HG02571 (cell line): Measurements from ENCODE around the gene AQP9.
"Not testable (repeated sequence)": the region's sequence is repeated elsewhere in the genome, so short reads cannot be mapped to it uniquely, and the experiment has no call there.

ENCODE experiments used
- ATAC-seq: cut with Tn5 transposase; IDR thresholded peaks from one replicate; pipeline ENCODE4 v1.9.1; 2021; ENCODE audit warnings: mild to moderate bottlenecking, moderate library complexity; ENCODE audit not compliant: unreplicated experiment

The AQP9 gene

DNA sequence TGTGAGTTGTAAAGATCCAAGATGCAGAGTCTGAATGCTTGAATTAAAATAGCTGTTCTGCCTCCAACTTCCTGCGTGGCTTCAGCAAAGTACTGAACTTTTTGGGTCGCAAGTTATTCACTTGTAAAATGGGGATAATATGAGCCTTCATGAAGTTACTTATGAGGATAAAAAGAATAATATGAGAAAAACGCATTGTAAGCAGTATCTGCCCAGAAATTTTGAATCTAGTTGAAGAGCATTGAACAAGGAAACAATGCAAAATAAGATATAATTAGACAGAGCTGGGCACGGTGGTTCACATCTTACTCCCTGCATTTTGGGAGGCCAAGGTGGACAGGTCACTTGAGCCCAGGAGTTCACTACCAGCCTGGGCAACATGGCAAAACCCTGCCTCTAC lies 37.8 kb downstream of the AQP9 start:
- ATAC-seq = no peak

DNA sequence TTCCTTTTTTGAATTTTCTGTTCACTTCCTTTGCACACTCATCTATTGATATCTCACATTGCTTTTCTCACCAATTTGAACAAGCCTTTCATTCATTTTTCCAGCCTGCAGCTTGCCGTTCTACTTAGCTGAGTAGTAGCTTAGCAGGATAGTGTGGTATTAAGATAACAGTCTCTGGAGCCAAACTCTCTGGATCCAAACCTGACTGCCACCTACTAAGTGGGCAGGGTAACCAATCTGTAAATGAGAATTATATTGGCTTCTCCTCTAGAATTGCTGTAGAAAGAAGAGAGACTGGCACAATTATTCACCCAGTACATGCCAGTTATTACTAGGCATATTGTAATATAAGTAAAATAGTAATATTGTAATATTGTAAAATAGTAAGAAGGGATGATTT lies 40.5 kb downstream of the AQP9 start:
- ATAC-seq = no peak

DNA sequence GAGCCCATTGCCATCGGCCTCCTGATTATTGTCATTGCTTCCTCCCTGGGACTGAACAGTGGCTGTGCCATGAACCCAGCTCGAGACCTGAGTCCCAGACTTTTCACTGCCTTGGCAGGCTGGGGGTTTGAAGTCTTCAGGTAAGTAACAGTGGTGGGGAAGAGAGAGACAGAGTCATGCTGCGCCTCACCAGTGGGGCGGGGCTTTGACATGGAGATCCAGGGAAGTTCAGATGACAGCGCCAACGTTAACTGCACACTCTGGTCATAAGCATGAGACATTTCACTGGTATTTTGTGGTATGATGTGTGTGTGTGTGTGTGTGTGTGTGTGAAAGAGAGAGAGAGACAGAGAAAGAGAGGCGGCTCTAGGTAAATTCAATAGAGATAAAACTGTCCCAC lies 41.0 kb downstream of the AQP9 start:
- ATAC-seq = no peak

DNA sequence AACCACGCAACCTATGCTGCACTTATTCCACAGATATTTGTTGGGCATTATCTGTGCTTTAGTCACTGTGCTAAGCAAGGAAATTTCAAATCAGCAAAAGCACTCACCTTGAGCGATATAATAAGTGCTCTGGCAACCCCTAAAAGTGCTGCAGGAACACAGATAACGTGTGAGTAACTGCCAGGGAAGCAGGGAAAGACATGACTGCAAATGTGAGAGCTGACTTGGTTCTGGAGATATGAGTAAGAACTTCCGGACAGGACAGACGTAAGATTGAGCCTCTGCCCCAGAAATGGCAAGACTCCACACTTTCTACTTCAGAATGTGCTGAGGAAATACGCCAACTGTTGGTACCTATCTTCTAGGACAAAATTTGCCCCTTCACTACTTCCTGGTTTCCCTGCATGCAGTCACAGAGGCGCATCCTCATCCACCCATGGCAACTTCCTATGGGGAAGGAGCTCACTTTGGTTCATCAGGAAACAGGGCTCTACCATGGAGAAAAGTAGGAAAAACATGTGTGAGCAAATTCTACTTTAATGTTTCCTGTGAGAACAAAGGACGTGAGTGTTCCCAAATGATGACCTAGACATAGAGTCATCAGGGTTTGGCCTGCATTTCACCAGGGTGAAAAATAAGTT lies 41.7 kb downstream of the AQP9 start:
- ATAC-seq = no peak

DNA sequence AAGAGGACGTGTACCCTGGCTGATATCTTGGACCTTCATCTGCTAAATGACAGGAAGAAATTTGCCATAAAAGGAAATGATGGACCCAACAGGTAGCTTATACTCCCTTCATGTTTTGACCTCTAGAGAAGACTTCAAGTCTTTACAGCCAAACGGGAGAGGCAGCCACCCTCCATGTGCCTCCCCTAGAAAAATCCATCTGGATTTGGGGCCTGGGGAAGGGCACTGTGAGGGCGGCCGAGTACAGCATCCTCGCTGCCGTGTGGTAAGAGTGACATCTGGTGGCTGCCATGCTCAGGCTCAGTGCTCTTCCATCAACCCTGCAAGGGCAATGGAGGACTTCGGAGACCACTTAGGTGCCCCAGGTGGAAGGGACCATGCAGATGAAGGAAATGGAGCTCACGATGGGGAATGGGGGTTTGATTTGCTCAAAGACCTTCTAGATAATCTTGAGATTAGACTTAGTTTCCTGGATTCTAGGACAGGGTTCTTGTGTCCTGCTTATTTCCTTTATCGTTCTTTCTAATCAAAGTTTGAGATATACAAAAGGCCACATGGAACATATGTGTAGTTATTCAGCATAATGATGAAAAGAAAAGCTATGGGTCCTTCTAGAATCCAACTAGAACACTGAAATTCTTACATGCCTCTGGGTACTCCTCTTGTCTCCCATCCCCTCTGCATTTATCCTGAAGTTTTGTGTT lies 44.4 kb downstream of the AQP9 start:
- ATAC-seq = no peak

DNA sequence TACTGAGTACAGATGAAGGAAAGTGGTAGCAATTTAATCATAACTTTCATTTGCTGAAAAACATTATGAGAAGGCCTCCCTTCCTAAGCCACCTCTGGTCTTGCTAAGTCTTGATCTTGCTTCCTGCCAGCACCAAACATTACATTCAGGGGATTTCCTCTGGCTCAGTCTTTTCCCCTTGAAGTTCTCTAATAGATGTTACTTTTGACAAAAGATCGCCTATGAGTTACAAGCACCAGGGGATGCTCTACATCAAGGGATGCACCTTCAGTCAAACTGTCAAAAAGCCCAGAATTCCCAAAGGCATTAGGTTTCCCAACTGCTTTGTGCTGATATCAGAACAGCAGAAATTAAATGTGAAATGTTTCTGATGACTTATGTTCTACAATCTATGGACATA lies 47.3 kb downstream of the AQP9 start:
- ATAC-seq = no peak

DNA sequence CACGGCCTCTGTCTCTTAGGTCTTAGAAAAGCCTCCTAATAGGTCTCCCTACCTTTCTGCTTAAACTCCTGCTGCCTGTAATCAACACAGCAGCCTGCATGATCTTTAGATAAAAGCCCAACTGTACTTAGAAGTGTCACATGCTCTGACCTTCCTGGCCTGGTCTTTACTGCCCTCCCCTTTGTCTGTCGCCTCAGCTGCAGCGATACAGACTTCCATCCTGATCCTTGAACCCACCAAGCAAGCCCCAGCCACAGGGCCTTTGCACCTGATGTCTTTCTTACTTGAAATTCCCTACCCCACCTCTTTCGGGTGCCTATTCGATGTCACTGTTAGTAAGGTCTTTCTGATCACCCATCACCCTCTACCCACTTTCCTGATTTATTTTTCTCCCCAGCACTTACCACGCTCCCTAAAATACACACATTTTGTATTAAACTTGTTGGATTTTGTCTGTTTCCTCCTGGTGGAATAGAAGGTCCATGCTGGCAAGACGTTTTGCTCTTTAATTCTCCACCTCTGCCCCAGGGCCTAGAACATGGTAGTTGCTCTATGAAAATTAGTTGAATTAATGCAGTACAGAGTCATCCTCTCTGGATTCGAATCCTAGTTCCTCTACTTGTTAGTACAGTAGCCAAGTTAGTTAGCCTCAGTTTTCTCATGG lies 51.1 kb downstream of the AQP9 start:
- no peak for ATAC-seq

DNA sequence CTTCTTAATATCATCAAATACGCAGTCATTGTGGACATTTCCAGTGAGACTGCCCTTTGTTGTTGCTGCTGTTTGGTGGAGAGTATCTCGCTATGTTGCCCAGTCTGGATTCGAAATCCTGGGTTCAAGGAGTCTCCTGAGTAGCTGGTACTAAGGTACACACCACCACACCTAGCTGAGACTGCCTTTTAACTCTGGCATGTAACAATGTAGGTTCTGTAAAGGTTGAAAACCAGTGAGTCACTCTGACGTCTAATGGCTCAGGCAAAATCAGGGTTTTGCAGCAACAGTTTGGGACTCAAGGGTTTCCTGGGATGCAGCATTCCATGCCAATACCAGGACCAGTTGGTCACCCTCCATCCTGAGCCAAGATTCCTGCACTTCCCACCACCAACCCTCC lies 52.2 kb downstream of the AQP9 start:
- no peak for ATAC-seq

DNA sequence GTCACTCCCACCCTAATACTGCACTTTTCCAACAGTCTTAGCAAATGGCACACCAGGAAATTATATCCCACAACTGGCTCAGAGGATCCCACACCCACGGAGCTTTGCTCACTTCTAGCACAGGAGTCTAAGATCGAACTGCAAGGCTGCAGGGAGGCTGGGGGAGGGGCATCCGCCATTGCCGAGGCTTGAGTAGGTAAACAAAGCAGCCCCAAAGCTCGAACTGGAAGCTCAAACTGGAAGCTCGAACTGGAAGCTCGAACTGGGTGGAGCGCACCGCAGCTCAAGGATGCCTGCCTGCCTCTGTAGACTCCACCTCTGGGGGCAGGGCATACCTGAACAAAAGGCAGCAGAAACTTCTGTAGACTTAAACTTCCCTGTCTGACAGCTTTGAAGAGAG lies 55.5 kb downstream of the AQP9 start:
- not testable (repeated sequence) for ATAC-seq

DNA sequence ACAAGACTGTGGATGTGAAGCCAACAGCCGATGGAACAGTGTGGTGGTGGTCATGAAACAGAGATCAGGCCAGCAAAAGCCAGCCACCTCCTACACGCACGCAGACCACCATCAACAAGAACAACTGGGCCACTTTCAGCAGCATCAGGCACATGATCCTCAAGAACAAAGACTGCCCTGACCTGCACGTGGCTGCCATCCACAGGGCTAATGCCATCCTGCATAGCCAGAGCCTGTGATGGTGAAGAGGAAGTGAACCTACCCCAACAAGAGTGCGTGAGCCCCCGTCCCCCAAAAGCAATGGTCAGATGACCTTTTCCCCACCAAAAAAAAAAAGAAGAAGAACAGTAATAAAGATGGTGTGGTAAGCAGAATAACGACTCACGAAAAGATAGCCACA lies 62.6 kb downstream of the AQP9 start:
- ATAC-seq = no peak

DNA sequence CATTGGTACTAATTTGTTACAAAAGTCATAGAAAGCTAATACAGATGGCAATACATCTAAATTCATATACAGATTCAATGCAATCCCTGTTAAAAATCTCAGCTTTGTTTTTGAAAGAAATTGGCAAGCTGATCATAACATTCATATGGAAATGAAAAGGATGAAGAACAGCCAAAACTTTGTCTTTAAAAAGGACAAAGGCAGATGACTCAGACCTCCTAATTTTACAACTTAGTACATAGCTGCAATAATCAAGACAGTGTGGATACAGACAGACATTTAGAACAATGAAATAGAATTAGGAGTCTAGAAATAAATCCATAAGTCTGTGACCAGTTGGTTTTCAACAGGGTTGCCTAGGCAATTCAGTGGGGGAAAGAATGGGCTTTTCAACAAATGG lies 63.3 kb downstream of the AQP9 start:
- ATAC-seq = no peak

DNA sequence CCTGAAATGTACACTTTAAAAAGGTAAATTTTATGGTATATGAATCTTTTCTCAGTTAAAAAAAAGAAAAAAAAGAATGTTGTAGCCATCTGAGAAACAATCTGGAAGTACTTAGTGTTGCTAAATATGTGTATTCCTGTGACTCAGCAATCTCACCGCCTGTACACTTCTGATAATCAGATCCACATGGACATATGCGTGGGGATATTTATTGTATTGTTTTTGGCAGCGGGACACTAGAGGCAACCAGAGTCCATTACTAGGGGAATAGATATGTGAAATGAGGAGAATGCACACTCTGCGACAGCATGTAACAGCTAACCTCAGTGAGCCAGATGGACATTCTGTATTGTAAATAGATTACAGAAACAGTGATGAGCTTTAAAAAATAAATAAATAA lies 65.4 kb downstream of the AQP9 start:
- ATAC-seq = no peak

DNA sequence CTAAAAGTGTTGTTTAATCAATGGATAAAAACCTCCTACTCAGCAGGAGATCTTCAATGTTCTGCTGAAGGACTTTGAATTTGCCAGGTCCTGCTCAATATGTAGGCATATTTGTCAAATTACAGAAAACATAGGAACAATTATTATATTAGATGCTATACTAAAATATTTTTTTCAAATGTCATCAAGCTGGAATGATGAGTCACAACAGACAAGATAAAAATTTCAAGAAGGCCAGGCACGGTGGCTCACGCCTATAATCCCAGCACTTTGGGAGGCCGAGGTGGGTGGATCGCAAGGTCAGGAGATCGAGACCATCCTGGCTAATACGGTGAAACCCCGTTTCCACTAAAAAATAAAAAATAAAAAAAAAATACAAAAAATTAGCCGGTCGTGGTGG lies 68.0 kb downstream of the AQP9 start:
- no peak for ATAC-seq

DNA sequence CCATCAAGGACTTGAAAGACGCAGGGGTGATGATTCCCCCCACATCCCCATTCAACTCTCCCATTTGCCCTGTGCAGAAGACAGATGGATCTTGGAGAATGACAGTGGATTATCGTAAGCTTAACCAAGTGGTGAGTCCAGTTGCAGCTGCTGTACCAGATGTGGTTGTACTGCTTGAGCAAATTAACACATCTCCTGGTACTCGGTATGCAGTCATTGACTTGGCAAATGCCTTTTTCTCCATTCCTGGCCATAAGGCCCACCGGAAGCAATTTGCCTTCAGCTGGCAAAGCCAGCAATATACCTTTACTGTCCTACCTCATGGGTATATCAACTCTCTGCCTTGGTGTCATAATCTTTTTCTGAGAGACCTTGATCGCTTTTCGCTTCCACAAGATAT lies 70.0 kb downstream of the AQP9 start:
- not testable (repeated sequence) for ATAC-seq

DNA sequence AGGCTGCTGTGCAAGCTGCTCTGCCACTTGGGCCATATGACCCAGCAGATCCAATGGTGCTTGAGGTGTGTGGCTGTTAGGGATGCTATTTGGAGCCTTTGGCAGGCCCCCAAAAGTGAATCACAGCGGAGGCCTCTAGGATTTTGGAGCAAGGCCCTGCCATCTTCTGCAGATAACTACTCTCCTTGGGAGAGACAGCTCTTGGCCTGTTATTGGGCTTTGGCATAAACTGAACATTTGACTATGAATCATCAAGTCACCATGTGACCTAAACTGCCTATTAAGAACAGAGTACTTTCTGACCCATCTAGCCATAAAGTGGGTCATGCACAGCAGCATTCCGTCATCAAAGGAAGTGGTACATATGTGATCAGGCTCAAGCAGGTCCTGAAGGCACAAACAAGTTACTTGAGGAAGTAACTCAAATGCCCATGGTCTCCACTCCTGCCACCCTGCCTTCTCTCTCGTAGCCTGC lies 70.9 kb downstream of the AQP9 start:
- not testable (repeated sequence) for ATAC-seq

DNA sequence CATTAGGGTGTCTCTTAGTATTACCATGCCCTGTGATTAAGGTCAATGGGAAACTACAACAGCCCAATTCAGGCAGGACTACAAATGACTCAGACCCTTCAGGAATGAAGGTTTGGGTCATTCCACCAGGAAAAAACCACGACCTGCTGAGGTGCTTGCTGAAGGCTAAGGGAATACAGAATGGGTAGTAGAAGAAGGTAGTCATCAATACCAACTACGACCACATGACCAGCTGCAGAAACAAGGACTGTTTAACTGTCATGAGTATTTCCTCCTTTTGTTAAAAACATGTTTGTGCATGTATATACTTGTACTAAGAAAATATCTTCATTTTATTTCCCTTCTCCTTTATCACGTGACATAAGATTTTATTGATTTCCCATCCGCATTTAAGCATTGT lies 71.8 kb downstream of the AQP9 start:
- ATAC-seq = not testable (repeated sequence)

DNA sequence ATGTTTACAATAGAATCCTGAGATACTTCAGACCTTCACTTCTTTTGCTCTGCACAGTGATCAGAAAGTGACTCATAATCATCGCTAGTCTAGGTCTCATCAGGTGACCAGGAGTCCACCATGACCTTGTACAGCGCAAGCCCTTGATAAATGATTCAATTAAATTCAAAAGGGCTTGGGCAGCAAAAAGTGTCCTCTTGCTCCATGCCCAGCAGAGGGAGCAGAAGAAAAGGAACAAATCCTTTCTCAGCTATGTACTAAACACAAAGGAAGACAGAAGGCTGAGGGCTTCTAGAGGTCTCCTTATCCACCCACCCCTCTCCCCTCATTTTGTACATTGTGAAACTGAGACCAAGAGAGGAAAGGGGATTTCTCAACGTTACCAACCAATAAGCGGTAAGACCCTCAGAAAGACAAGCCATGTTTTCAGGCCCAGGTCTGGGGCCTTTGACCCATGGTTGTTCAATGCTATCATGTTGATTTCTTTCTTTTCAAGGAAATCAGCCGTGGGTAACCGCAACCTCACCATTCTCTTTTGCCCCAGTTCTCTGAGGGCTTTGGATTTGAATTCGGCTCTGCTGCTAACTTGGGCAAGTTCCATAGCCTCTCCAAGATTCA lies 74.8 kb downstream of the AQP9 start:
- ATAC-seq = no peak

DNA sequence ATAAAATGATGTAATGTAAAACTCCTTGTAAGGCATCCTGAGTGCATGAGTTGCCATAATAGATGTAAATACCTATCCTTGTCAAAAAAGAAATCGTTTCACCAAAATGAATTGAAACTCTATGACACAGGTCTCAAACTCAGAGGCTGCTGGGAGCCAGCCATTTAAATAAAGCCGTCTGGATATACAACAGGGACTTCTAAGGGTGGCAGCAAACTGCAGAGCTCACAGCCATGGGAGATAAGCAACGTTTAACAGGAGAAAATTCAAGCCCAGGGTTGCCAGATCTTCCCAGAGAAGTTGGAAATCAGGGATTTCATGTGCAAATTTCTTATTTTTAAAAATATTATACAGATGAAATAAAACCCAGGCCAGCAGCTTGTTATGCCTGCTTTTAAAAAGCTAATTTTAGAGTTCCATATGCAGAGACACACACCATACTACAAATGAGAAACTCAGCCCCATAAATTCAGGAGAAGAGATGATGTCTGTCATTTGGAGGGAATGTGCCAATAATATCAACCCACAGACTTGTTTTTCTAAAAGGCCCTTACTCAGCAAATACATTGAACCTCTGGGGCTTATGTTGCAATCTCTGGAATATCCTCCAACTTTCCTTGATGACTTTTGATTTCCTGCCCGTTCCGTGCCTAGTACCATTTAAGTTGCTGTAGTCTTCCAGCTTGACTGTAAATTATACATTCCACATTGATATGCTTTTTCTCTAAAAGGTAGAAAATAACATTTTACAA lies 75.6 kb downstream of the AQP9 start:
- ATAC-seq = no peak

DNA sequence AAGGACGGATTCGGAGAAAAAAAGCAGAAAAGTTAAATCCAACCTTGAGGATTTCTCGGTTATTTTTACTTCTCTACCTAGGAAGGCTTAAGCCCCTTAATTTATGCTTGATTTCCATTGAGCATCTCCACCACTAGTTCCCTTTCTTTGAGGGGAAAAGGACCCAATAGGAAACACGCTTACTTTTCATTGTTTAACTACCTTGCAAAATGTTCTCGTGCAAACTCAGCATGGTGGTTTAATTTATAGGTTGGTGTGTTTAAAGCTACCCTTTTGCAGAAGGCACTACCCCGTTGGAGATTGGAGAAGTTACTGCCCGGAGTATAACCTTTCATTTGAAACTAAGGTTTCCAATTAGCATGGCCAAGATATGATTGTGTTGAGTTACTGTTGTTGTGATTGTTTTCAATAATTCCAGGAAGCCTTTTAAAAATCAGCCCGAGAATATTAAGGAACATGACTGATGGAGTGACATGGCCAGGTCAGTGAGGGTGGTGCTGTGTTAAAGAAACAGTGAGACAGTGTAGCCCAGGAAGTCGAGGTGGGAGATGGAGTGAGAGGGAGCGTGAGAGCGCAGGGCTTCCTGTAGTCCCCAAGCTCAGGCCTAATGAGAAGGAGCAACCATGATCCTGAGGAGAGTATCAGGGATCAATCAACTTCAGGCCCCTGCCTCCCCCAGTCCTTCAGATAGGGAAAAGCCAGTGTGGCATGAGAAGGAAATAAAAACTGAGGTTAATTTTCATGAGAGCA lies 76.6 kb downstream of the AQP9 start:
- ATAC-seq = no peak

DNA sequence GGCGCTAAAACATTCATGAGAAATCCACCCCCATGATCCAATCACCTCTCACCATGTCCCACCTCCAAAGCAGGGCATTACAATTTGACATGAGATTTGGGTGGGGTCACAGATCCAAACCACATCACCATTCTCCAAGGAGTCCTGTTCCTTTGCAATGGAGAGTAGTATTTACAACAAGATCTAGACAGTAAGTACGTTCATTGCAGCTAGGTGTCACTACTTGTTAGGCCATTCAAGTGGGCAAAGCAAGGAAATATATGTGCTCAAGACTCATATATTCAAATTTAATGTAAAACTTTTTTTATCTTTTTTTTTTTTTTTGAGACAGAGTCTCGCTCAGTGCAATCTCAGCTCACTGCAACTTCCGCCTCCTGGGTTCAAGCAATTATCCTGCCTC lies 79.3 kb downstream of the AQP9 start:
- ATAC-seq = no peak
